Activated naive CD4-positive, alpha-beta T cell treated with anti-CD3 and anti-CD28 coated beads, Interleukin-2, amount 10 ng/mL, durations not matched to agents 7 days and 5 days (primary cell): Measurements from ENCODE around the gene PI3.

ENCODE experiments used
- CTCF ChIA-PET: fragments of 350-600 bp; sonication (Branson Sonifier 250); formaldehyde crosslinking; loops from one replicate; lab custom pipeline; 2021; ENCODE audit warnings: antibody characterized with exemption; lab: Charles Lee
- DNase-seq: peaks from one replicate; pipeline ENCODE4 v3.0.0-alpha.2; 2020
- H3K27ac Mint-ChIP-seq: one replicate; pipeline ENCODE4 v1.8.0; 2021; ENCODE audit warnings: mild to moderate bottlenecking, moderate library complexity, mixed read lengths
- H3K27me3 Mint-ChIP-seq: one replicate; pipeline ENCODE4 v1.8.0; 2021; ENCODE audit warnings: mild to moderate bottlenecking, mixed read lengths
- H3K36me3 Mint-ChIP-seq: one replicate; pipeline ENCODE4 v1.8.0; 2021; ENCODE audit warnings: mixed read lengths
- H3K4me1 Mint-ChIP-seq: one replicate; pipeline ENCODE4 v1.8.0; 2021; ENCODE audit warnings: mixed read lengths
- H3K4me3 Mint-ChIP-seq: one replicate; pipeline ENCODE4 v1.8.0; 2021; ENCODE audit warnings: mild to moderate bottlenecking, moderate library complexity, mixed read lengths
- H3K9me3 Mint-ChIP-seq: one replicate; pipeline ENCODE4 v1.8.0; 2021; ENCODE audit warnings: mixed read lengths

PI3 gene

GRCh38 chr20:45211569-45212474 lies 37.1 kb downstream of the PI3 start:
- H3K36me3 Mint-ChIP-seq, result no peaks in the 10 kb centered on the region

GRCh38 chr20:45212836-45213235 lies 38.1 kb downstream of the PI3 start:
- Mint-ChIP-seq H3K4me1 (no peaks in the 10 kb centered on the region), H3K27ac (no peak overlapping the region), H3K9me3 (no peaks in the 10 kb centered on the region), H3K36me3 (no peaks in the 10 kb centered on the region), H3K4me3 (no peak overlapping the region), H3K27me3 (peaks cover 16% of the 10 kb centered on the region)
- CTCF ChIA-PET, result no interaction called here
- no peak for DNase-seq

More at GRCh38 chr20:45211569-45212474, 37.1 kb downstream of the PI3 start:
- H3K4me1 Mint-ChIP-seq, result no peaks in the 10 kb centered on the region
- H3K27me3 Mint-ChIP-seq, result peaks cover 18% of the 10 kb centered on the region
- H3K4me3 Mint-ChIP-seq, result no peak overlapping the region
- CTCF ChIA-PET, result no interaction called here
- no peak for DNase-seq
- H3K27ac Mint-ChIP-seq, result no peak overlapping the region
- no peaks in the 10 kb centered on the region for H3K9me3 Mint-ChIP-seq

GRCh38 chr20:45218124-45218523 lies 43.4 kb downstream of the PI3 start:
- no peaks in the 10 kb centered on the region for H3K4me1 Mint-ChIP-seq
- H3K27ac Mint-ChIP-seq, result no peak overlapping the region
- no peaks in the 10 kb centered on the region for H3K36me3 Mint-ChIP-seq
- peaks cover 20% of the 10 kb centered on the region for H3K27me3 Mint-ChIP-seq
- H3K9me3 Mint-ChIP-seq, result no peaks in the 10 kb centered on the region
- CTCF ChIA-PET, result interaction anchor here (0.6 kb wide), 1 partner anchor 26 kb away, joined by 3 read pairs; no protein-coding TSS in a partner anchor
- H3K4me3 Mint-ChIP-seq, result no peak overlapping the region
- DNase-seq, result no peak

DNA sequence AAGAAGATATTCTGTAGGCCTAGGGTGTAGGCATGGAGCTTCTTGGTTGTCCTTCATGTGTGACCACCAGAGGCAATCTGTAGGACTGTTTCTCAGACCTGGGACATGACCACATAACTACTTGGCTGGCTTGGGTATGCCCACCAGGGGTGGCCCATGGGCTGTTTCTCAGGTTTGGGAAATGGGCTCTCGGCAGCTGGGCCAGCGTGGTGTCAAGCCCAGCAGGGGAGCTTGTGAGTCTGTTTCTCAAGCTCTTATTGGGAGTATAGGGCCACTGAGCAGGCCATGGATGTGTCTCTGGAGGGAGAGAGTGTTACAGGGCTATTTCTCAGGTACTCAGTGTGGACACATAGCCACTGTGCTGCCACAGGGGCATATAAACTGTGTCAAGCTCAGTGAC lies 43.9 kb downstream of the PI3 start:
- H3K9me3 Mint-ChIP-seq, result no peaks in the 10 kb centered on the region
- H3K4me3 Mint-ChIP-seq, result no peak overlapping the region
- no peaks in the 10 kb centered on the region for H3K36me3 Mint-ChIP-seq
- no peaks in the 10 kb centered on the region for H3K4me1 Mint-ChIP-seq
- H3K27ac Mint-ChIP-seq, result no peak overlapping the region
- CTCF ChIA-PET, result no interaction called here
- H3K27me3 Mint-ChIP-seq, result peaks cover 21% of the 10 kb centered on the region
- DNase-seq, result no peak

DNA sequence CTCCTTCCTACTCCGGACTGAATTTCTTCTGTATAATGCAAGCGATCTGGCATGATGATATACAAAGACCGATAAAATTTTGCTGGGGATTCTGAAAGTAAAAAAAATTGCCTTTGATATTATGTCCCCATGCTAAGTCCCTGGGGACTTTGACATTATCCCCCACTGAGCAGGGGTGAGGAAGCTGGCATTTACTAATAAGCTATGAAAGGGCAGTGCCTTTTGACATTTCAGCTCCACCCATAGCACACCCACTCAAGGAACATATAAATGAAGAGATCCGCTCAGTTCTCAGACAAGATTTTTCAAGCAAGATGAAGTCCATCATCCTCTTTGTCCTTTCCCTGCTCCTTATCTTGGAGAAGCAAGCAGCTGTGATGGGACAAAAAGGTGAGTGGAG lies 46.4 kb downstream of the PI3 start, which contains the start of gene SEMG2:
Gene SEMG2 (plus strand): TSS at position 298 of the 400 bp plus-strand sequence. CDS start 17 bp downstream, at position 315.
- Mint-ChIP-seq H3K4me1 (no peaks in the 10 kb centered on the region), H3K27ac (no peak within 1 kb of the TSS), H3K9me3 (no peaks in the 10 kb centered on the region), H3K36me3 (no peaks in the 10 kb centered on the region), H3K27me3 (peaks cover 40% of the 10 kb centered on the region), H3K4me3 (no peak within 1 kb of the TSS)
- CTCF ChIA-PET, result interaction anchor here (1.0 kb wide), 1 partner anchor 9 kb away, joined by 3 read pairs; no protein-coding TSS in a partner anchor
- DNase-seq, result no peak

DNA sequence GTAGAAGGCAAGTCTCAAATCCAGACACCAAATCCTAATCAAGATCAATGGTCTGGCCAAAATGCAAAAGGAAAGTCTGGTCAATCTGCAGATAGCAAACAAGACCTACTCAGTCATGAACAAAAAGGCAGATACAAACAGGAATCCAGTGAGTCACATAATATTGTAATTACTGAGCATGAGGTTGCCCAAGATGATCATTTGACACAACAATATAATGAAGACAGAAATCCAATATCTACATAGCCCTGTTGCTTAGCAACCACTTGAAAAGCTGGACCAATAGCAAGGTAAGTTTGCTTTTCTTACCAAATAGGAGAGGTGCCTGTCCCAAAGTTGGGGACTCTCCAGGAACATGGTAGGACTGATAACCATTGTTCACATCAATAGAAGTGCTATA lies 48.4 kb downstream of the PI3 start:
- no peak for DNase-seq
- H3K36me3 Mint-ChIP-seq, result no peaks in the 10 kb centered on the region
- H3K4me3 Mint-ChIP-seq, result no peak overlapping the region
- no peaks in the 10 kb centered on the region for H3K4me1 Mint-ChIP-seq
- no peak overlapping the region for H3K27ac Mint-ChIP-seq
- CTCF ChIA-PET, result no interaction called here
- H3K27me3 Mint-ChIP-seq, result peaks cover 42% of the 10 kb centered on the region
- H3K9me3 Mint-ChIP-seq, result no peaks in the 10 kb centered on the region
